GM04504 (cell line): ENCODE results near the gene GTPBP6.

ENCODE experiments used
- DNase-seq: peaks from one replicate; pipeline ENCODE4 v3.0.0-alpha.2; 2012; ENCODE audit warnings: low read depth

GTPBP6 gene

DNA sequence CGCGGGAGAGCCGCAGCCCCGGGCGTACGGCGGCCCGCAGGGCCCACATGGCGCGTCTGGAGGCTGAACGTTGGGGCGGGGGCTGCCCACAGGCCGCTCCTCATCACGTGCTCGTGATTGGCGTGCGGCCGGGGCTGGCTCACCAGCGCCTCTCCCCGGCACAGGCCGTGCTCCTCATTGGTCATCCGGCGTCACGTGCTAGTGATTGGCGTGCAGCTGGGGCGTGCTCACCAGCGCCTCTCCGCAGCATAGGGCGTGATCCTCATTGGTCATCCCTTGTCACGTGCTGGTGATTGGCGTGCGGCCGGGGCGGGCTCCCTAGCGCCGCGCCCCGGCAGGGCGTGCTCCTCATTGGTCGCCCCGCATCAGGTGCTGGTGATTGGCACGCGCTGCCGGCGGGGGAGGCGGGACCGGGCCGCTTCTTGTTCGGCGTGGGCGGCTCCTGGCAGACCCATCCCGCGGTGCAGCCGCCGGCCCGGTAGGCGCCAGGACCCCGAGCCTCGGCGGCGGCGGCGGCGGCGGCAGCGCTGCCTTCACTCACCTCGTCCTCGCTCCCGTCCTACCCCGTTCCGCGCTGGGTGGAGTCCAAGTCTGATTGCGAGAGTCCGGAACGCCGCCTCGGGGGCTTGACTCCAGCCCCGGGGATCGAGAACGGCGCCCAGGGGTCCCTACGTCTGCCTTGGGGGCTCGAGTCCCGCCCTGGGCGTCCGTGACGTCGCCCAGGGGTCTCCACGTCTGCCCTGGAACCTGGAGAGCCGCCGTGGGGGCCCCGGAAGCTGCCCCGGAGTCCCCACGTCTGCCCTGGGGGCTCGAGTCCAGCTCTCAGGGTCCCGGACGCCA is at the start of gene GTPBP6:
GTPBP6 (minus strand) TSS at position 58 of the 840 bp plus-strand sequence; CDS start at position 49, 9 bp downstream.
- peak; percentile 99 for DNase-seq

GRCh38 chrX:367866-368265 is 49.3 kb upstream of the GTPBP6 start:
- no peak for DNase-seq

DNA sequence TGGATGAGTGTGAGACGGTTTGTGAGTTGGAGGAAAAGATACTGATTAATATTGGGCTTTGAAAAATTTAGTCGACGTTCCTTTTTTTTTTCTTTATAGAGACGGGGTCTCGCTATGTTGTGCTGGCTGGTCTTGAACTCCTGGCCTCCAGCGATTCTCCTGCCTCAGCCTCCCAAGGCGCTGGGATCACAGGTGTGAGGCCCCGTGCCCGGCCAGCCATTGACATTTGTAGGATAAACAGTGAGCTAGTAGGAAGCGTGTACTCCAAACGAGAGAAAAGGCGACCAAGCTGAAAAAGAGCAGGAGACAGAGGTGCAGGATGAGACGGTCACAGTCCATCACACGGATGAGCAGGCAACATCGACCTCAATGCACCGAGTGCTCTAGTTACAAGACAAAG is 48.8 kb upstream of the GTPBP6 start:
- no peak for DNase-seq

- DNase-seq = no peak
Measured at GRCh38 chrX:363621-364375, 45.2 kb upstream of the GTPBP6 start.

- no peak for DNase-seq
Measured at GRCh38 chrX:362937-363620, 44.5 kb upstream of the GTPBP6 start.

DNA sequence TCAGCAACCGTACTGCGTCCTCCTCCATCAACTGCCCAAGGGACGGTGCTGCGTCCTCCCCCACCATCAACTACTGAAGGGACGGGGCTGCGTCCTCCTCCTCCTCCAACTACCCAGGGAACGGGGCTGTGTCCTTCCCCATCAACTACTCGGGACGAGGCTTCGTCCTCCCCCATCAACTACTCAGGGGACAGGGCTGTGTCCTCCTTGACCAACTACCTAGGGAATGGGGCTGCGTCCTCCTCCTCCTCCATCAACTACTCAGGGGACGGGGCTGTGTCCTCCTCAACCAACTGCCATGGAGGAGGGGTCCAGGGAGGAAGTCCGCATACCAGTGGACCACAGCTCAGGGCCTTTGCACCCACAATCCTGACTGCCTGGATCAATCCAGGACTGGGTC is 43.8 kb upstream of the GTPBP6 start:
- no peak for DNase-seq

- no peak for DNase-seq
Measured at GRCh38 chrX:361231-362145, 42.9 kb upstream of the GTPBP6 start.

DNA sequence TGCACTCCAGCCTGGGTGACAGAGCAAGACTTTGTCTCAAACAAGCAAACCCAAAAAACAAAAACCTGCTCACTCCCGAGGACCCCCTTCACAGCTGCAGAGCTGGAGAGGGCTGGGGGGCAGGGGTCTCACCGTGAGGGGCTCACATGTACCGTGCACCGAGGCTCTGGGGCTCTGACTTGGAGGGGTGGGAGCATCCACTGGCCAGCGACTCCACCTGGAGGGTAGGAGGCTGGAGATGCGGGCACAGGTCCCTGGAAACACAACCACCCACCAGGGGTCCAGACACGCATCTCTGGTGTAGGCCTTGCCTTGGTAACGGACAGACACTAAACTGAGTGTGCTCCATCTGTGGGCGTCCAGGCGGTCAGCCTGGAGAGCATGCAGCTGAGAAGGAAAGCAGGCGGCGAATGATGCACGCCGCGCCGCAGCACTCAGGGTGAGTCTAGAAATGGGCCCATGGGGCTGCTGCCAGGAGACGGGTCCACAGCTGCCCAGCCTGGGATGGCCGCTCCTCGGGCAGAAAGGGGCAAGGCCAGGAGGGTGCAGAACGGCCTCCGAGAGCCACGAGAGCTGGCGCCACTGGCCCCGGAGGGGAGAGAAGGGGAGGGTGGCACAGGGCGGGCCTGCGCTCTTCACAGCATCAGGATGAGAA is 42.0 kb upstream of the GTPBP6 start:
- no peak for DNase-seq

DNA sequence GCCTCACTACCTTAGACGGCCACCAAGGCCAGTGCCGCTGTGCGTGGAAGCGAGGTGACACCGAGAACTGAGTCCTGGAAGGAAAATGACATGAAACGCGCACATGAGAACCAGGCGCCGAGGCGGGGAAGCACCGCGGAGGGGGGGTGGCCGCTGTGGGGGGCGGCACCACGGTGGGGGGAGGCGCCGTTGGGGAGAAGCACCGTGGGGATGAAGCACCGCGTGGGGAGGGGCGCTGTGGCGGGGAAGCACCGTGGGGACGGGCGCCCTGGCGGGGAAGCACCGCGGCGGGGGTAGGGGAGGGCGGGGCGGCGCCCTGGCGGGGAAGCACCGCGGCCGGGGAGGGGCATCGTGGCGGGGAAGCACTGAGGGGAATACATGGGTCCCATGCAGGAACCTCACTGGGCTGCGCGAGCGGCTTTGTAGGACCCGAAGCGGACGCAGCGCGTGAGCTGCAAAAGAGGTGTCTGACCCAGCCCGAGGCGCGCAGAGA is 40.1 kb upstream of the GTPBP6 start:
- no peak for DNase-seq

GRCh38 chrX:357693-358471 is 39.3 kb upstream of the GTPBP6 start:
- no peak for DNase-seq

DNA sequence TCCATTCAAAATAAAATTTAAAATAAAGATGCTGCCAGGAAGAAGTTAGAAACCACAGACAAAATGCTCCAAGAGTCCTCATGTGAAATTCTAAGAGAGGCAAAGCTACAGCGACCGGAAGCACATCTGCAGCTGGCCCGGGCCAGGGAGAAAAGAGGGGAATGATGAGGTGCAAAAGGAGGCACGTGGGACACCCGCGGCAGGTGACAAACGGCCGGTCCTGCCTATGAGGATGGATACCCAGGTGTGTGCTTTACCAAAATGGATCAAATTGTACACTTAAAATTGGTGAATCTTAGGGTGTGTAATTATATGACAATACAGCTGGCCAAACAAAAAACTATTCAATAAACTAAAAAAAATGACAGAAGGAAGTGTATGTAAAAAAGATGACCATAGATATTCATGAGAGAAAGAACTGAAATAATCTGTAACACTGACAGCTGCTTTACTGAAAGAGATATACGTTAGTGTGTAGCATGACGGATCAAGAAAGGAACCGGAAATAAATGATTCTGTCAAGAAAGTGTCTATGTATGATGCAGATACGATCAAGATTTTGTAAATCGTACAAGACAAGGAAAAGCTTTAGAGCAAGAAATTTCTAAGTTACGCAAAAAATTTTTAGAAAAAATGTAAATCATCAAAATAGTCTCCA is 38.6 kb upstream of the GTPBP6 start:
- no peak for DNase-seq

DNA sequence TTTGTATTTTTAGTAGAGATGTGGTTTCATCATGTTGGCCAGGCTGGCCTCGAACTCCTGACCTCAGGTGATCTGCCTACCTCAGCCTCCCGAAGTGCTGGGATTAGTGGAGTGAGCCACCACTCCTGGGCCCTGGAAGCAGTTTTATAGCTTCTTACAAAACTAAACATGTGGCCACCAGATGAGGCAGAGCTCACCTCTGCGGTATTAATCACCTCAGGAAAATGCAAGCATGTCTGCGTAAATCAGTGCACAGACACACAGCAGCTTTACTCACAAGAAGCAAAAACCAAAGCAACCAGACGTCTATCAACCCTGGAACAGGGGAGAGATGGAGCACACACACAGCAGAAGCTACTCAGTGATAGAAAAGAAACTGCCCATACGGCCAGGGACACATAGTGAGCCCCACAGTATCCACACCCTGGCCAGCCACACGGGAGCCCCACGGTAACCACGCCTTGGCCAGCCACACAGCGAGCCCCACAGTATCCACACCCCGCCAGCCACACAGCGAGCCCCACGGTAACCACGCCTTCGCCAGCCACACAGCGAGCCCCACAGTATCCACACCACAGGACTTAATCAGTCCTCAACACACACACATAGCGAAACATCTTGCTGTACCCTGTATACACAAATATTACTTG is 37.9 kb upstream of the GTPBP6 start:
- DNase-seq = peak; percentile 55

DNA sequence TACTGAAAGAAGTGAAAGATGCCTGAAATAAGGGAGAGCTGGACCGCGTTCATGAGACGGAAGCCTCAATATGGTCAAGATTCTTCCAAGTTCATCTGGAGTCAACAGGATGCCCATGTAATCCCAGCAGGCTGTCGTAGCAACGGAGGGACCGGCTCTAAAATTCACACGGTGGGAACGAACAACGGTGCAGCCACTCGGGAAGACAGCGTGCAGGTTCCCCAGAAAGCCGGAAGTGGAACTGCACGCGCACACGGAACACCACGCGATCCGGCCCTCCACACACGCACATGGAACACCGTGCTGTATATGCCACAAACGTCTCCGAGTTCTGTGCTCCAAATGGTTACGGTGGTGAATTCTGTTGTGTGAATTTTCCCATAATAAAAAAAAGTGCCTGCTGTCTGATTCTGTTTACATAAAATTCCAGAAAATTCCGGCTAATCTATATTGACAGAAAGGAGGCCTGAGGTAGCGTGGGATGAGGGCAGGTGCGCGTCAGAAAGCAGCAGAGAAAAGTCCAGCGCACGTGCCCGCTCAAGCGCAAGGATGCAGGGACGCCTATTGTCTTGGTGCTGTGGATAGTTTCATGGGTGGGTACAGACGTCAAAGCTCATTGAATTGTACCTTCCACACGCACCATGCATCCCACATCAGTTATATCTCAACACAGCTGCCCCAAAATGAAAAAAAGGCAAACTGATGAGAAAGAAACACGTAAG is 36.9 kb upstream of the GTPBP6 start:
- no peak for DNase-seq

GRCh38 chrX:353566-354535 is 35.3 kb upstream of the GTPBP6 start:
- no peak for DNase-seq

DNA sequence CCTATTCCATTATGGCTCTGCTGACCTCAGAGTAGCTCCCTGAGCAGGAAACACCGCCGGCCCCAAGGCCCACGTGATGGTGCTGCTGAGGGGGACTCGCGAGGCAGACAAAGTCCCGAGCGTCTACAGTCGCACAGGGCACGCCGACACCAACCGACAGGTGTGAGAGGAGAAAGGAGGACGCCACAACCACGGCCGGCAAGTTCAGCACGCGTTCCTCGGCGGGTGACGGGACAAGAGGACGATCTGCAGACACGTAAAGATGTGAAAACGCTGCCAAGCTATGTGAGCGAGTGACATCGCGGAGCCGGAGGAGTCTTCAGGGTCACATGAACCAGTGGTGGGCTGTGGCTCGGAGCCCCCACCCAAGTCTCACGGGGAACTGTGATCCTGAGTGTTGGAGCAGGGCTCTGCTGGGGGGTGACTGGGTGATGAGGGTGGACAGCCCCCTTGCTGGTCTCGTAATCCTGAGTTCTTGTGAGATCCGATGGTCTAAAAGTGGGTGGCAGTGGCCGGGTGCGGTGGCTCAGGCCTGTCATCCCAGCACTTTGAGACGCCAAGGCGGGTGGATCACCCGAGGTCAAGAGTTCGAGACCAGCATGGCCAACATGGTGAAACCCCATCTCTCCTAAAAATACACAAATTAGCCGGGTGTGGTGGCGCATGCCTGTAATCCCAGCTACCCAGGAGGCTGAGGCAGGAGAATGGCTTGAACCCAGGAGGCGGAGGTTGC is 34.2 kb upstream of the GTPBP6 start:
- no peak for DNase-seq

DNA sequence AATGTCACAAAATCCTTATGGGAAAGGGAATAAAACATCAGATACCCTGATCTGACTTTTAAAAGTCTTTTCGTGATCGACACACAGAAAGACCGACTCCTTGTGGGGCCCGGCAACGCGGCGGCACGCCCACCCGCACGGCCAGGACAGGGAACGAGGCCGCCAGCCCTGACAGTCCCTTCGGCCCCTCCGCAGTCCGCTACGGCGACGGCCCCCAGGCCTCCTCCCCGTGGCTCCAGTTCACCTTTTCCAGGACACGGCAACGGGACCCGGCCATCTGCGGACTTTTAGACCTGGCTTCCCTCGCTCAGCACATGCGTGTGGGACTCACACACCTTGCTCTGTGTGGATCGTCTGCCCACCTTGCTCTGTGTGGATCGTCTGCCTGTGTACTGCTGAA is 33.6 kb upstream of the GTPBP6 start:
- DNase-seq = no peak

DNA sequence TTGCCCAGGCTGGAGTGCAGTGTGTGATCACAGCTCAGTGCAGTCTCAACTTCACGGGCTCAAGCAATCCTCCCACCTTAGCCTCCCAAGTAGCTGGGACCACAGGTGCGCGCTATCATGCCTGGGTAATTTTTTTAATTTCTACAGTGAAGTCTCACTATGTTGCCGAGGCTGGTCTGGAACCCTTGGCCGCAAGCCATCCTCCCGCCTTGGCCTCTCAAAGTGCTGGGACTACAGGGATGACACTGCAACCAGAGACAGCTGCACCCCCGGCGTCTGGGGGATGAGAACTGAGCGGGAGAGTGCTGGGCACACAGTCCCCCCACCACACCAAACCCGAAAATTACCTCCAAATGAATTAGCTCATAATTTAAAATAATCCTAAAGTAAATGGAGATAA is 33.1 kb upstream of the GTPBP6 start:
- DNase-seq = no peak
